ENCODE results near the gene B3GALT2.

B3GALT2 gene

GRCh38 chr1:193141804-193142203 is 44.6 kb downstream of the B3GALT2 start:
- H3K4me1 ChIP-seq (ENCODE audit: control insufficient read depth, insufficient read depth, low read length): peaks cover 4% of the 10 kb centered on the region
- no peaks in the 10 kb centered on the region for H3K27me3 ChIP-seq (replicated peaks; ENCODE audit: control insufficient read depth, insufficient read depth, low read length)
- H3K9ac ChIP-seq (ENCODE audit: low read length): no peak overlapping the region
- no peaks in the 10 kb centered on the region for H3K9me3 ChIP-seq (ENCODE audit: control insufficient read depth, low read length)
- peaks cover 84% of the 10 kb centered on the region for H3K36me3 ChIP-seq (ENCODE audit: control insufficient read depth, insufficient read depth, low read length, severe bottlenecking)
- DNase-seq (ENCODE audit: low read depth): no peak
- H3K4me3 ChIP-seq (ENCODE audit: low read length): no peak overlapping the region

GRCh38 chr1:193140254-193140653 is 46.2 kb downstream of the B3GALT2 start:
- no peaks in the 10 kb centered on the region for H3K9me3 ChIP-seq (ENCODE audit: control insufficient read depth, low read length)
- H3K27me3 ChIP-seq (replicated peaks; ENCODE audit: control insufficient read depth, insufficient read depth, low read length): no peaks in the 10 kb centered on the region
- H3K9ac ChIP-seq (ENCODE audit: low read length): no peak overlapping the region
- H3K36me3 ChIP-seq (ENCODE audit: control insufficient read depth, insufficient read depth, low read length, severe bottlenecking): peaks cover 86% of the 10 kb centered on the region
- peaks cover 4% of the 10 kb centered on the region for H3K4me1 ChIP-seq (ENCODE audit: control insufficient read depth, insufficient read depth, low read length)
- H3K4me3 ChIP-seq (ENCODE audit: low read length): no peak overlapping the region
- DNase-seq (ENCODE audit: low read depth): no peak

- Histone ChIP-seq H3K4me1 (ENCODE audit: control insufficient read depth, insufficient read depth, low read length) (peaks cover 4% of the 10 kb centered on the region), H3K27me3 (replicated peaks; ENCODE audit: control insufficient read depth, insufficient read depth, low read length) (no peaks in the 10 kb centered on the region), H3K4me3 (ENCODE audit: low read length) (no peak overlapping the region), H3K9ac (ENCODE audit: low read length) (no peak overlapping the region), H3K36me3 (ENCODE audit: control insufficient read depth, insufficient read depth, low read length, severe bottlenecking) (peaks cover 84% of the 10 kb centered on the region), H3K9me3 (ENCODE audit: control insufficient read depth, low read length) (no peaks in the 10 kb centered on the region)
- DNase-seq (ENCODE audit: low read depth): no peak
Observed at GRCh38 chr1:193131266-193131860, 55.0 kb downstream of the B3GALT2 start.
